ENCODE data around the gene UQCC3.
A peak's percentile ranks its signal among the peaks of the same experiment; 100 is the strongest.
"Not testable (repeated sequence)": the region's sequence is repeated elsewhere in the genome, so short reads cannot be mapped to it uniquely, and the experiment has no call there.

UQCC3 gene, protein sequence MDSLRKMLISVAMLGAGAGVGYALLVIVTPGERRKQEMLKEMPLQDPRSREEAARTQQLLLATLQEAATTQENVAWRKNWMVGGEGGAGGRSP

DNA sequence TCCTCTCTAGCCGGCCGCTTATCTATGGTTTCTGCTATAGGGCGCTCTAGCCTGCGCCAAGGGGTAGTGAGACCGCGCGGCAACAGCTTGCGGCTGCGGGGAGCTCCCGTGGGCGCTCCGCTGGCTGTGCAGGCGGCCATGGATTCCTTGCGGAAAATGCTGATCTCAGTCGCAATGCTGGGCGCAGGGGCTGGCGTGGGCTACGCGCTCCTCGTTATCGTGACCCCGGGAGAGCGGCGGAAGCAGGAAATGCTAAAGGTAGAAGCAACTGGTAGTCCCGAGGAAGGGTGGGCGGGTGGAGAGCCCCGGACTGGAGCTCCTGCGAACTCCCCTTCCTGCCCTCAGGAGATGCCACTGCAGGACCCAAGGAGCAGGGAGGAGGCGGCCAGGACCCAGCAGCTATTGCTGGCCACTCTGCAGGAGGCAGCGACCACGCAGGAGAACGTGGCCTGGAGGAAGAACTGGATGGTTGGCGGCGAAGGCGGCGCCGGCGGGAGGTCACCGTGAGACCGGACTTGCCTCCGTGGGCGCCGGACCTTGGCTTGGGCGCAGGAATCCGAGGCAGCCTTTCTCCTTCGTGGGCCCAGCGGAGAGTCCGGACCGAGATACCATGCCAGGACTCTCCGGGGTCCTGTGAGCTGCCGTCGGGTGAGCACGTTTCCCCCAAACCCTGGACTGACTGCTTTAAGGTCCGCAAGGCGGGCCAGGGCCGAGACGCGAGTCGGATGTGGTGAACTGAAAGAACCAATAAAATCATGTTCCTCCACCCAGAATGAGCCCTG lies at the start of gene UQCC3, which contains the start of gene LBHD1:
Gene UQCC3 (plus strand): TSS at position 66 of the 782 bp plus-strand sequence. CDS start 73 bp downstream, at position 139.
Gene LBHD1 (minus strand): TSS at position 660 of the 782 bp plus-strand sequence. CDS start 2,236 bp downstream, outside the sequence.
- peak; percentile 87 to 92 (median 91) for DNase-seq

DNA sequence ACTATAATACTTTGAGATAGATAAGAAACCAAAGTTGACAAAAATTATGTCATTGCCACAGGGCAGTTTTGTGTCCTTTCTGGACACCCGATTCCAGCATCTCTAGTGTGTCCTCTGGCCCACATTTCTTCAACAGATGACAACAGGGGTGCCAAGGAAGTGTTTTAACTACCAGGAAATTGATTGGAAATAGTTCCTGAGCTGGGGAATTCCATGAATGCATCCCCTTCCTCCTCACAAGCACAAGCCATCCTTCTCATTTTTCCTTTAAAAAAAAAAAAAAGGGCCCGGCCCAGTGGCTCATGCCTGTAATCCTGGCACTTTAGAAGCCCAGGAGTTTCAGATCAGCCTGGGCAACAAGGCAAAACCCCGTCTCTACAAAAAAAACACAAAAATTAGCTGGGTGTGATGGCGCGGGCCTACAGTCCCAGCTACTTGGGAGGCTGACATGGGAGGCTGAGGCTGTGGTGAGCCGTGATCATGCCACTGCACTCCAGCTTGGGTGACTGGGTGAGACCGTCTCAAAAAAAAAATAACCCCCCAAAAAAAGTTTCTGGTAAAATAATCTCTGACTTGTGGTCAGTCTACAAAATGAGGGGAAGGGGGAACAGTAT lies 48.9 kb upstream of the UQCC3 start:
- no peak for DNase-seq

DNA sequence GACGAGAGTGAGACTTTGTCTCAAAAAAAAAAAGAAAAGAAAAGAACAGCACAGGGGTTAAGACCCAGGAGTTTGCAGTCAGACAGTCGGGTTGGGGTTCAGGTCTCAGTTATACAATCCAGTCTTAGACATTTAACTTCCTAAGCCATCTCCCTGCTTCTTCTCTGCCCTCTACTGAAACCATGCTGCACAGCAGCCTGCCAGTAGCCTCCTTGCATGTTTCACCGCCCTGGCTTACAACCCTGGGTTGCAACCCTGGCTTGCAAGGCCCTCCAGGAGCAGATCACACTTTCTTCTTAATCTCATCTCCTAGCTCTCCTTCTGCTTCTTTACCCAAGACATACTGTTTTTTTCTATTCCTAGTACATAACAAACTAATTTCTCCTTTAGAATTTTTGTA lies 43.8 kb upstream of the UQCC3 start:
- DNase-seq, result peak in 2 of 3 donors; percentile 20 to 26

DNA sequence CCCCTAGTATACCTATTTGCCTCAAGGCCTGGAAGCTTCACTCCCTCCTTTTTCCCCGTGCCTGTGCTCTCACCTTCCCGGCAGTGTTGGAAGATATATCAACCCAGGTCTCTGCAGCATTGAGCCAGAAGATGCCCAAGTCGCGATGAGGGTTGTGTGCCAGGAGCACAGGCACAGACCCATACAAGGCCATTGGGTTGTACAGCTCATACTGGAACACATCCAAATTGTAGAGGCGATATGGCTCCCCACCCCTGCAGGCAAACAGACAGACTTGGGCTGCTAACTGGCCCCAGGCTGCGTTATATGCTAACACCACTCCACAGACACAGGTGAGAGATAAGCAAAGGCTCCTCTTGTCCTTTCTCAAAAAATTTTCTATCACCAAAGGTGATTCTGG lies 39.0 kb upstream of the UQCC3 start:
- no peak for DNase-seq

DNA sequence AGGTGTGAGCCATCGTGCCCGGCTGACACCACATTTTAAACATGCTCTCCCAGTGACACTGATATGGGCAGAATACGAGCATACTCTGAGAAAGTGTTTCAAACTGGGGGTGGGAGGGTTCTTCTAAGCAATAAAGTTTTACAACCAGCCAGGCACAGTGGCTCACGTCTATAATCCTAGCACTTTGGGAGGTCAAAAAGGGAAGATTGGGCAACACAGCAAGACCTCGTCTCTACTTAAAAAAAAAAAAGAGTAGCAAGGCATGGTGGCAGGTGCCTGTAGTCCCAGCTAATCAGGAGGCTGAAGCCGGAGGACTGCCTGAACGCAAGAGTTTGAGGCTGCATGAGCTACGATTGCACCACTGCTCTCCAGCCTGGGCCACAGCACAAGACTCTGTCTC lies 27.3 kb upstream of the UQCC3 start:
- DNase-seq, result no peak

DNA sequence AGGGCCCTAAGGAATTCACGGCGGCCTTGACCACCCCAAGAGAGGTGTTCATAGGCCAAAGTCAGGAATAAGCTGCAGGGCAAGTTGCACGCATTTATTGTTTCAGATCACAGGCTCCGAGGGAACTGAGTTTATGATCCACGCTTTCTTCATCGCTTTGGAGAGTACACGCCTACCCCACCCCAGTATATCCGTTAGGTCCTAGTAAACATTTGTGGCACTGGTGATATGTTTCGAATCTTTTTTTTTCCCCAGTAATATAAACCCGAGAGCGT lies 25.9 kb upstream of the UQCC3 start:
- DNase-seq, result peak in 1 of 3 donors; percentile 18

DNA sequence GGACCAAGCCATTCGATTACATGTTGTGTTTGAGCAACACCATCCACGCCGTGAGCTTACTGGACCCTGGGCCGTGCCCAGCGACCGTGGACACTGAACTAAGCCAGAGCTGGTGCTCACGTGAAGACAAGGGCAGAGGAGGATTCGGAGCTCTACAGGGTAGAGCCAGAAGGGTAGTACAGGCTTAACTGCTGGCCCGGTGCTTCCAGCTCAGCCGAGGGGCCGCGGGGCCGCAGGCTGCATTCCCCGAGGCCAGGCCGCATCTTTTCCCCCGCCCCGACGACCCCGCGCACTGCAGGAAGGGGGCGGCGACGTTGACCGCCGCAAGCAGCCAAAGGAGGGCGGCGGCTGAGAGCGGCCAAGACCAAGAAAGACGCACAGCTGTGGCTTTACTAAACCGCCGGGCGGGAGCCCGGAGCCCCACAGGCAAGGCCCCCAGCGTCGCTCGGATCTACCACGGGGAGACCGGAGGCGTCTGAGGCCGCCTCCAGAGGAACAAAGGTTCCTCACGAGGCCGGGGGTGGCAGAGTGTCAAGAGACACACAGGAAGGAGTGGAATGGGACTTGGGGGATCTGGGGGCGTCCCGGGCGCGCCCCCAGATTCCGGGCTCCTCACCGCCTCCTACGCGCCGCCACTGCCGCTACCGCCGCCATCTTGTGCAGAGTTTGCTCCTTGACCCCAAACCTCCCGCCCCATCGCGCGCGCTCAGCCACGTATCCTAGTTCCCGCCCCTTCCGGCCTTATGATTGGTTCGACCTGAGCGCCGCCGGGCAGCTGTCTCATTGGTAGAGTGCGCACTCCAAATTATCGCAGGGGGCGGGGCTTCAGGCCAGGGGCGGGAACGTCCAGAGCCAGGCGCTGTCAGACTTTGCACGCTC lies 25.3 kb upstream of the UQCC3 start, which contains the start of gene GANAB:
Gene GANAB (minus strand): TSS at position 668 of the 879 bp plus-strand sequence. CDS start 14 bp downstream, at position 654.
- DNase-seq, result peak; percentile 99 to 100 (median 100)

DNA sequence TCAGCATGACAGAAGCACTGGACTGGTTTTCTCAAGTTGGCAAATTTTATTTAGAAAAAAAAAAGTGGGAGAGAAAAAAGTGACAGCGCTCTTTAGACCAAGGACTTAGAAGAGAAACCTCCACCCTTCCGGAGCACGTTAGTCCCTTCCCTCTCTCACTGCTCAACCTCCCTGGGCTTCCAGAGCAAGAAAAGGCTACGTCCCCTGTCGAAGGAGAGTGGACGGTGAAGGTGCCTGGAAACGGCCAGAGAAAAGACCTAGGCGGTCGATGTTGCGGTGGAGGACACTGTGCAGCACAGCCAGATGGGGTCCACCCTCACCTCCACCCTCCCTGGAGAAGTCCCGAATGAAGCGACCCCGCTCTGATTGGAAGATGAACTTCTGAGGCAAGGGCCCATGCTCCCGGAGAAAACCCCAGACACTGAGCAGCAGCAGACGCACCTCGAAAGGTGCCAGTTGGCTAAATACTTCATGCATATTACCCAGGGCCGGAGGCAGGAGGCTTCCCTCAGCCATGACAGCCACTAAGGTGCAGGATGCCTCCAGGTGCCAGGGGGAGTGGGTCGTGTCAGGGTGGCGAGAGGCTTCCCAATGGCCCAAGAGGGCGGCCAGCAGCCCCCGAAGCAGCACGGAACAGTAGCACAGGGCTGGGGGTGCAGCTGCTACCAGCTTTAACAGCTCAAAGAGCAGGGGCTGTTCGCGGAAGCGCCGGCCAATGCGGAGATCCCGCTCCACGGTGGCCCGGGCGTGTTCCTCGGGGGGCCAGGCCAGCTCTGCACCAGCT lies 24.5 kb upstream of the UQCC3 start:
- no peak for DNase-seq

DNA sequence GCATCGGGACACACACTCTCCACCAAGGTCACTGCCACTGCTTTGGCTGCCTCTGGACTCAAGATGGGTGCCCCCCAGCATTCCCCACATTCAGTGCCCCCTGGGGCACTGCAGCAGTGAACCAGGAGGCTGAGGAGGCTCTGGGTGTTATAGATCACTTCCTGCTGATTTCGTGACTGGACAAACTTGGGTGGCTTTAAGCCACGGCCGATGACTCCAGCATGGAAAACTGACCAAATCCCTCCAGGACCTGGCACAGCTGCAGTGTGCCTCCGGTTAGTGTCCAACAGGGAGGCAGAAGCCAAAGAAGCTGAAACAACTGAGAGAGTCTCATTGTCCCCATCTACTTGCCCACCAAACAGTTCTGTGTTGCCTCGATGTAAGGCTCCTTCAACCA lies 23.9 kb upstream of the UQCC3 start:
- DNase-seq, result no peak

DNA sequence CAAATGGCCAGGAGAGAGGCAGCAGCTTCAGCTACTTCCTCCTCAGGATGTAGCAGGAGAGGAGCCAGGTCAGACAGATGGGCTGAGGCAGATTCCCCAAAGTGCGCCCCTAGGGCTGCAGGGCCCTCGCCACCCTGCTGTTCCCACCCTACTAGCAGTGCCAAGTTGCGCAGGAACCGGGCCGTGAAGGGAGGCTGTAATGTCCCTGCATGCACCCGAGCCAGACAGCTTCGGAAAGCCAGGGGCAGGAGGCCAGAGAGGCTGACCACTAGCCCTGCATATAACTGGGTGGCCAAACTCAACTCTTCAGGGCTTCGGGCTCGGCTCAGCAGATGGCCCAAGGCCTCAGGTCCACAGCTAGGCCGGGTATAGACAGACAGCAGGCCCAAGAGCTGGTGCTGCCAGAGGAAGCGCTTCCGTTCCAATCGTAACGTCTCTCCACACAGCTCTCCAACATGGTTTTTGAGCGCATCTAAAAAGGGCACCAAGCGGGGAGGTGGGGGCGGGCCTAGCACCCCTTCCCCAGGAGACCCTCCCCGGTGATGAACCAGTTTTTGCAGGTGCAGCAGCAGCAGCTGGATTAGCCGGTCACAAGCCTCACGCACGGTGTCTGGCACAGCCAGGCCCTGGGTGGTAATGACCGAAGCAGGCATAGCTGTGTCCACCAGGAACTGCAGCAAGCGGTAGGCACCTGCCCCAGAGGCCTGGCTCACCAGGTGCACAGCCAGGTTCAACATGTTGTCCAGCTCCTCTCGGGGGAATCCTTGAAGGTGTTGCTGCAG lies 23.1 kb upstream of the UQCC3 start:
- no peak for DNase-seq

DNA sequence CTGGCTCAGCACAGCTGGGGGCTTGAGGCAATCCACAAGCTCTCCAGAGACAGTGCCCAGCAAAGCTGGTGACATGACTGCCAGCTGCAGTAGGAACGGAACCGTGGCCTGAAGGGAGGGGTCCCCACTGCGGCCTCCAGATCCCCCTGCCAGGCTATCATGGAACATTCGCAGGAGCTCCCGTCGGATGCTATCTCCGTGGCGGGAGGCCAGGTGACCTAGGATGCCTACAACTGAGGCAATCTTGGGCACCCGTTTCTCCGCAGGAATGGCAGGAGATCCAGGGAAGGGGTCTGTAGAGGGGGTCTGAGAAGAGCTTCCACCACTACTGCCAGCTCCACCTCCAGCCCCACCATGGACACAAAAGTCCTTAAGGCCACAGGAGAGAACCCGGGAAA lies 22.5 kb upstream of the UQCC3 start:
- no peak for DNase-seq

DNA sequence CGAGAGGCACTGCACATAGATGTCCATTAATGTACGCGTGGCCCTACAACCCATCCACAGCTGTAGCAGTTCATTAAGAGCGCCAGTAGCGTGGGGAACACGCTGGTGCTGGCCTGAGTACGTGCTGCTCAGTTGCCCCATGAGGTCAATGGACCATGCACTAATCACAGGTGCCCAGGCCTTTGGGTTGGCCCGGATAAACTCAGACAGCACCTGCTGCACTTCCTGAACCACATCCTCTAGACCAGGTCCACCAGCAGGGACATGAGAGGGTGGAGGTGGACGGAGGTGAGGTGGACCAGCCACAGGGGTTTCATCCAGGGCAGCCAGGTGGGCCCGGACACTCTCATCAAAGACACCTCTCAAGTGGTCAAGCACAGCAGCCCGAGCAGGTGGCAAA lies 22.0 kb upstream of the UQCC3 start:
- no peak for DNase-seq

DNA sequence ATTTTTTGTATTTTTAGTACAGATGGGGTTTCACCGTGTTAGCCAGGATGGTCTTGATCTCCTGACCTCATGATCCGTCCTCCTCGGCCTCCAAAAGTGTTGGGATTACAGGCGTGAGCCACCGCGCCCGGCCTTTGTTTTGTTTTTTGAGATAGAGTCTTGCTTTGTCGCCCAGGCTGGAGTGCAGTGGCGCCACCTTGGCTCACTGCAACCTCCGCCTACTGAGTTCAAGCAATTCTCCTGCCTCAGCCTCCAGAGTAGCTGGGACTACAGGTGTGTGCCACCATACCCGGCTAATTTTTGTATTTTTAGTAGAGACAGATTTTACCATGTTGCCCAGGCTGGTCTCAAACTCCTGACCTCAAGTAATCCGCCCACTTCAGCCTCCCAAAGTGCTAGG lies 21.2 kb upstream of the UQCC3 start:
- DNase-seq, result not testable (repeated sequence)

DNA sequence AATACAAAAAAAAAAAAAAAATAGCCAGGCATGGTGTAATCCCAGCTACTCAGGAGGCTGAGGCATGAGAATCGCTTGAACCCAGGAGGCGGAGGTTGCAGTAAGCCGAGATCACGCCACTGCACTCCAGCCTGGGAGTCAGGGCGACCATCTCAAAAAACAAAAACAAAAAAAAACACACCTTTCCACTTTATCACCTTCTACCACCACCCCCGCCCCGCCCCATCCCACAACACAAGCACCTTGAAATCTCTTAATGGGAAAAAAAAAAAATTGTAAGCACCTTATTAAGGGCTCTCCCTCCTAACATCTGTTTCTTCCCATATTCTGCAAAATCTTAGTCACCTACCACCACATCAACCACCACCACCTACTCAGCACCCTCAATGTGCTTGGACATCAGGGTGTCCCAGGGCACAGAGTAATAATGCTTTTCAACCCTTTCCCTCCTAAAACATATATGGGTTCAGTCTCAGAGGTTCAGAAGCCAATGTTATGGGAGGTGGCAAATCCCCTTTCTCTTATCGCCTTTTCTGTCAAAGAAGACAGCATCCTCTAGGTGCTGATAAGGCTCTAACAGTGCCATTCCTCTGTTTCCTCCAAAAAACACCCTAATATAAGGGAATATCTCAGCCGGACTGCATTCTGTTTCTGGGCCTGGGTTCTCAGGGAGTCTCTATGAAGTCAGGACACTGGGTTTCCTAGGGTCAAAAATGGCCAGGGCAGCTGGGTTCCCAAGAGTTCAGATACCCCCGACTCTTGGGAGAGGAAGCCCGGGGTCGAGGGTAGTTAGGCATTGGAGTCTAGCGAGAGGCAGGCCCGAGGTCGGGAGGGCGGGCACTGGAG lies 19.1 kb upstream of the UQCC3 start:
- DNase-seq, result peak in 2 of 3 donors; percentile 21 to 28

DNA sequence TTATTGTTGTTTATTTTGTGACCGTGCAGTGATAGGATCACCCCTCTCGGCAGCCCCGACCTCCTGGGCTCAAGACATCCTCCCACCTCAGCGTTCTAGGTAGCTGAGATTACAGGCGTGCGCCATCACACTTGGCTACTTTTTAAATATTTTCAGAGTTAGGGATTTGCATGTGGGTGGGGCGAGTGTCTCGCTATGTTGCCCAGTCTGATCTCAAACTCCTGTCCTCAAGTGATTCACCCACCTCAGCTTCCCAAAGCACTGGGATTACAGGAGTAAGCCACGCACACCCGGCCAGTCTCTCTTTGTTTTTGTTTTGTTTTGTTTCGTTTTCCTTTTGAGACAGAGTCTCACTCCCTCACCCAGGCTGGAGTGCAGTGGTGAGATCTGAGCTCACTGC lies 17.2 kb upstream of the UQCC3 start:
- DNase-seq, result no peak

DNA sequence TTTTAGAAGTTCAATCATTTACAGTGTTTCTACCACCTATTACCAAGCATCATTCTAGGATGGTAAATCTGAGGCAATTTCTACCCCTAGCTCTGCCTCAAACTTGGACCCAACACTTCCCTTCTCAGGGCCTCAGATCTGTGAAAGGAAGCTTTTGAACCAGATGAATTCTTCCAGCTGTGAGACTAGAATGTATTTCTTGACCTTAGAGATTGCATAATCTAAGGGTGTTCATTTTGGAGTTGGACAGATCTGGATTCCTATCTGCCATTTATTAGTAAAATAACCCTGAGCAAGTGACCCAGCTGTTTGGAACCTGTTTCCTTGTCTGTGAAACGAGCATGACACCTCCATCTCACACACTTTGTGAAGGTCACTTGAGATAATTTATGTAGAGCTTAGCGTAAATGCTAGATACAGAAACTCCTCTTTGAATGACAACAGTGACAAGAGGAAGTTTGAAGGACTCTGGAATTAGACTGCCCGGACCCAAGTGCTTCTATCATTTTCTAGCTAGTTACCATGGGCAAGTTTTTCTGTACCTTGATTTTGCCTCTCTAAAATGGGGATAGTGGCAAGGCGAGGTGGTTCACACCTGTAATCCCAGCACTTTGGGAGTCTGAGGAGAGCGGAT lies 14.6 kb upstream of the UQCC3 start:
- no peak for DNase-seq

DNA sequence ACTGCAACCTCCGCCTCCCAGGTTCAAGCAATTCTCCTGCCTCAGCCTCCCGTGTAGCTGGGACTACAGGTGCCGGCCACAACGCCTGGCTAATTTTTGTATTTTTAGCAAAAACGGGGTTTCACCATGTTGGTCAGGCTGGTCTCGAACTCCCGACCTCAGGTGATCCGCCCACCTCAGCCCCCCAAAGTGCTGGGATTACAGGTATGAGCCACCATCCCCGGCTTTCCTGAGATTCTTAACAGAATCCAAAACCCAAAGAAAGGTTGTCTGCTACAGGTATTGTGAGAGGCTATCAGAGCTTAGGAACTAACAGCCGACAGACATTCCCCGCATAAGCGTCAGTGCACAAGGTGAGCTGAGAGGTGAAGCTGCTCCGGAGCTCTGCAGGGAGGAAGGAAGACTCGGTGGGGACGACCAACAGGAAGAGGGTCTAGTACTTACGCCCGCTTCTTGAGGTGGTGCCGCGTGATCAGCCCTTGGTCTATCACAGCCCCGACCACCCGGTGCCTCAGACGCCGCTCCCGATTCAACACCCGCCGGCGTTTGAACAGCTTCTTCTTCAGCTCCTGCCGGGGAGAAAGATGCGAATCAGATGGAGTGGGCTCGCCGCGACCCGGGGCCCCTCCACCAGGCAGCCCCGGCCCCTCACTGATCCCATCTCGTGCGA lies 6.9 kb upstream of the UQCC3 start:
- no peak for DNase-seq

DNA sequence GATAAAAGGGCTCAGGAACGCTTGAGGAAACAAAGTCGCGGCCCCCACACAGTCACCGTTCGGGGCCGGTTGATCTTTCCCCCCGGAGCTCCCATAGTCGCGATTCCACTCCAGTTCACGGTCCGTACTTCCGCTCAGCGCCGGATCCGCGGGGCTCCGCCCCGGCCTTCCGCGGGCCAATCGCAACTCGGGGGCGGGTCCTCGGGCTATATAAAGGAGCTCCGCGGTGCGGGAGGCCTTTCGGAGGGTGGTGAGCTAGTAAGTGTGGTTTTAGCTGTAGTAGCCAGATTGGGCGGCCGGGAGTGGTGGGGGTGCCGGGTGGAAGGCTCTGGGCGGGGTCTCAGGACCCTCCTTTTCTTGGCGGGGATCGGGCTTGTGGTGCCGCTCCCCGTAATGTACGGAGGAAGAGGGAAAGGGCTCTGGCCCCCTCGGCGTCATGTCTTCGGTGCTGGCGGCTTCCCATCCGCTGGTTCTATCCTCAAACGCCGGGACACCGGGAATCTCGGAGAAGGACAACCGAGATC lies 6.3 kb upstream of the UQCC3 start, which contains the start of the genes C11orf98 and CSKMT:
Gene C11orf98 (minus strand): TSS at position 136 of the 524 bp plus-strand sequence. CDS start 41 bp downstream, at position 95.
Gene CSKMT (plus strand): TSS at position 238 of the 524 bp plus-strand sequence. CDS start 568 bp downstream, outside the sequence.
- DNase-seq, result peak; percentile 94 to 97 (median 97)
